Activated T-cell treated with anti-CD3 and anti-CD28 coated beads for 4 hours (primary cell): Measurements from ENCODE around the gene PRKACA.
A peak's percentile ranks its signal among the peaks of the same experiment; 100 is the strongest.

Experiments
- DNase-seq: peaks from one replicate; pipeline ENCODE4 v3.0.0-alpha.2; 2020

Gene PRKACA

DNA sequence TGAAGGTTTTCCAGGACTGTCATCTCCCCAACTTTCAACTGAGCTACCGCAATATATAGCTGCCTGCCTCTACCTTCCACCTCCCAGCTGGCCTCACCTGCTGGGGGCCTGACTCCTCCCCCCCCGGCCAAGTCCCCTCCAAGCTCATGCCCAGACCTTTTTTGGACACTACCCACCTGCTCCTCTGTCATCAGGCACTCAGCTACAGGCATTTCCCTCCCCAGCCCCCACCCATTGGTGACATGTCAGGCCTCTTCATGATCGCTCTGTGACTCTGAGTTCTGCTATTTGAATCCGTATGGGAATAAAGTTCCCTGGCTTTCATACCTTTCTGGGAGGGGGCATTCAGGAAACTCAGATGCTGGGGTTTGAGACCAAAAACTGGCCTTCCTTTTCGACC is 1.8 kb downstream of the PRKACA start:
- DNase-seq = no peak

DNA sequence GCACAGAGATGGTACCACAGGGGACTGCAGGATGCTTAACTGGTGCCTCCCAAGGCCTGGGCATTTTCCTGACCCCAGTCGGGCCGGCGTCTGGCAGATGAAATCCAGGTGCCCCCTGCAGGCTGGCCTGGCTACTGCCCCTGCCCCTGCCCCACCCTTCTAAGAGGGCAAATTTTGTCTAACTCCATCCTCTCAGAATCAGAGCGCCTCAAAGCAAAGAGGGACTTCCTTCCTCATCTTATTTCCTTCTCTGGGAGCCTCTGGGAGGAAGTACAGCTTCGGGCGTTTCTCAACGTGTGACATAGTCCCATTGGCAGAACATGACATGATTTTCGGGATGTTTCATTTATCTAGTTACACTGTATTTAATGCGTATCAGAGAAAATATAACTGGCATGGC is 2.7 kb downstream of the PRKACA start:
- peak; percentile 39 for DNase-seq

DNA sequence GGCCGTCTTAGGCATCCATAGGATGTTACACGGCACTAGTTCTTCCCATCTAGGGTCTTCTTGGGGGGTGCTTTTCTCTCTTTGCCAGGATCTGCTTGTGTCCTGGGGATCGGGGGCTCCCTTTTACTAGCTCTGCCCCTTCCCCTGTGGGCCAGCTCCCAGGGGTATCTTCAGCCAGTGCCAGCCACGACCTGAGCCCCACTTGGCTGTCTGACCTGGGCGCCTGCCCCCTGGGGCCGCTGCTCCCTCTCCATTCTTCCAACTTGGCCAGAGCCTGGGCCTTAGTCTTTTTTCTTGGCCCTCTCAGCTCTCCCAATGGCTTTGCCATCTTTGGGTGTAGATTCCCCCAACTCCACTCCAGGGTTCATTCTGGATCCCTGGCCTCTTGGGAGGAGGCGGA is 3.1 kb downstream of the PRKACA start:
- DNase-seq = no peak

DNA sequence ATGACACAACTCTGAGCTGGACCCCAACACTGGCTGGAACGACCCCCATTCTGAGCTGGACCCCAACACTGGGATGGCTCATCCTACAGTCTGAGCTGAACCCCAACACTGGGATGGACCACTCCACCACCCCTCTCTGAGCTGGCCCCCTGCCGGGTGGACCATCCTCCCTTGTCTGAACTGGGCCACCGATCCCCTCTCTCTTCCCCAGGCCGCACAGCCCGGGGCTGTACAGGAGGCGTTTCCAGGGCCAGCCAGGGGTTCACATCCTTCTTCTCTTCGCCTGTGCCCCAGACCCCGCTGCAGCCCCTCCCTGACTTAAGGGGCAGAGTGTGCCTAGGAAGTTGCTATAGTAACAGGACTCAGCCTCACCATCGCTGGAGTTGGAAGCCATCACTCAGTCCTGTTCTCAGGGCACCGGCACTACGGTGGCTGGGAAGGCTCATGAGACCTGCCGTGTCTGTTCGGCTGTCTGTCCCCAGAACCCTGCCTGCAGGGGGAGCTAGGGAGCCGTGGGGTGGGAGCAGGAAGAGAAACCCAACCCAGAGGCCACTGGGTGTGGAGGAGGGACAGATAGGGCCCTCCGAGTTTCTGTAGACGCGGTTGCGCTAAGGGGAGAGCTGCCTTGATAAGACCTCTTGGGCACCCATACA is 3.7 kb downstream of the PRKACA start:
- DNase-seq = no peak

DNA sequence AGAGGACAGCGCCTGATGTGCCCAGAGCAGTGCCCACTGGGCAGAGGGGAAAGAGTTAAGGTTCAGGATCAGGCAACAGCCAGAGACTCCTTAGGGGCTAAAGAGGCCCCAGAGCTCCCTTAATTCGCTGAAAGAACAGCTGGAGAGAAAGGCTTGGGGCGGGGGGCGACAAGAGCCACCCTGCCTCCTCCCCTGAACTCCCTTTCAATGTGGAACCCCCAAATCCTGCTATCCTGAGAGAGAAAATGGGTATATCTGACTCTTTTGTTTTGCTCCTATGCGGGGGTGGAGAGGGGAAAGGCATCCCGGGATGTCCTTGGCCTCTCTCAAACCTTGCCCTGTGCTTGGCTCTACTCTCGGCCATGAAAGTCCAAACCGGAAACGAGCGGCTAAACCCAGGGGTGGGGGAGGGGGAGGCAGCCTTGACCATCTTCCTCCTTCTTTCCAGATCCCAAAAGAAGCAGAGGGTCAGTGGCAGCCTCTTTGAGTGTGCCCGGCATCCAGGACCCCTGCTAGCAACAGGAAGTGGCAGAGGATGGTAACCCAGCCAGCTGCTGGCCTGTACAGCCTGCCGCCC is 4.7 kb downstream of the PRKACA start:
- no peak for DNase-seq

DNA sequence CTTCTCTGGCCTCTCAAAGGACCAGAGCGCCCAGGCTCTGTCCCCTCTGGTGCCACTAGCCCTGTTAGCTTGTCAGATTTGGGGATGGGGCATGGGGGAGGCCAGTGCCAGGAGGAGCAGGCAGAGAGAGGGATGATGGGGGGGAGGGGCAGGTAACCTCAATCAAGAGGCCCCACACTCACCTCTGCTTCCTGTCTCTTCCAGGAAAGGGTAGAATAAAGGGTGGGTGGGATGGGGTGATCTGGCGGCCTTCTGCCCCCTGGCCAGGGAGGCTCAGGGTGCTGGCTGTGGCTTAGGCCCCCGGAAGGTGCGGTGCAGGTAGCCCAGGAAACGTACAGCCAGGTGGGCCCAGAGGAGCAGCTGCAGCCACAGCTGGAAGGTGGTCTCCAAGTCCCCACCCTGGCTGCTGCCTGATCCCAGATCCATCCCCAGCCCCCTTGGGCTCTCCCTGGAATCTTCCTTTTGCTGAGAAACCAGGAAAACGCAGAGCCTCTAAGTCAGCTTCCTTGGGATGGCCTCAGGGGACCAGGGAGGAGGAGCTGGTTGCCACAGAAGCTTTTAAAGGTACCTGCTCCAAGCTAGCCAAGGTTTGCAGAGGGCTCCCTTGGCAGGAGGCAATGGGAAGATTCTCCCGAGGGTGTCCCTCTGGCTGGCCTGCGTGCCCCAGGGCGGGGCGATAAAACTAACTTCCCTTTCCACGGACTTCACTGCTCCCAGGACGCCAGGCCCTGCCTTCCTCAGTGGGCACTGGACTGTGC is 5.3 kb downstream of the PRKACA start:
- DNase-seq = no peak

DNA sequence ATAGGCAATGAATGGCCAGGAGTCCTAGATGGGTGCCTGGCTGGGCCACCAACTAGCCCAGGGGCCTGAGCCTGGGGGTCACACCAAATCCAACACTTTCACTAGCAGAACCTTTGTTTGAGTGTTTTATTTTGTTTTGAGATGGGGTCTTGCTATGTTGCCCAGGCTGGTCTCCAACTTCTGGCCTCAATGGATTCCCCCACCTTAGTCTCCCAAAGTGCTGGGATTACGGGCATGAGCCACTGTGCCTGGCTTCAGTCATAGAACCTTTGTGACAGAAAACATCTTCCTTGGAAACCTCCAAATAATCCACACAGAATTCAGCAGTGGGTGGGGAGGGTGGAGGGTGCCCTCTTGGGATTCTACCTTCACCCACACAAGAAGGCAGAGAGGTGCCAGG is 6.1 kb downstream of the PRKACA start:
- no peak for DNase-seq

DNA sequence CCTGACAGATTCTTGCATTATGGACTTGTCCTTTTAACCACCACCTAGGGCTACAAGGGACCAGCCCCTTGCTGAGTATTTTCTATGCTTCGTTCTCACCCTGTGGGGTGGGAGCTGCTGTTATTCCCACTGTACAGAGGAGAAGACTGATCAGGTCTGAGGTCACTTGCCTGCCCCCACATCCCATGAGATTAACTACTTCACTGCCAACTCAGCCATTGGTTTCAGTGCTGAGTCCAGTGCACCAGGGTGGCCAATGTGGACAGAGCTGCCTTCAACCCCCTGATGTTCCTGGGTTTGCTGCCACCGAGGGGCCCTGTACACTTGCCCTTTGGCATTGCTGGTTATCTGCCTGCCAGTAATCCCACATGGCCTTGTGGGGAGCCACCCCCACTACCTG is 6.9 kb downstream of the PRKACA start:
- DNase-seq = no peak

DNA sequence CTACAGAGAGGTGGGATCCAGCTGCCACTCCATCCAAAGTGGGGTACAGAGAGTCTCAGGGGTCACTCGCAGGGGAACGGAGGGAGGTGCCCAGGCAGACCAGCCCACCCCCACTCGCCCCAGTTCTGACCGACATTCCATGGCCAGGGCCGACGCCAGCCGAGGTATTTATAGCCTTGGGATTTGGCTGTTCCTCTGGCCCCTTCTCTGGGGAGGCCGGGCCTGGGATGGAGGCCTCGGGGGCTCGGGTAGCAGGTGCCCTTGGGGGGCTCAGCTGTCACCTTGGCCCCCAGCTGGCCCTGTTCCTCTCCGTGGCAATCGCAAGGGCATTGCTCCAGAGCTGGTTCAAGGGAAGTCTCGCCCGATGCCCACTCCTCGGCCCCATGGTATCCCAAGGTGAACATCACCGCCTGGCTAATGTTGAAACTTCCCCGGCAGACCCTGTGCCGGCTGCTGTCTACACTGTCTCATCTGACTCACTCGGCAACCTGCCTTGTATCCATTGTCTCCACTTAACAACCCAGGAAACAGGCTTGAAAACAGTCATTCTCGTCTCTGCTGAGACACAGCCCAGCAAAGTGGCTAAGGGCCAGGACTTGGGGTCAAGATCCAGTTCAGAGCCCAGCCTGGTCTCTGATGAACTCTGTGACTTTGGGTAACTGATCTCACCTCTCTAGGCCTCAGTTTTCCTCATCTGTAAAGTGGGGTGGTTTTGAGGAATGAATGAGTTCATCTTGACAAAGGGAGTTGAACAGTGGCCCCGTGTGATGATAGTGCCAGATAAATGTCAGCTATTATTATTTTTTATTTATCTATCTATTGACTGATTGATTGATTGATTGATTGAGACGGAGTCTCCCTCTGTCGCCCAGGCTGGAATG is 9.7 kb downstream of the PRKACA start:
- no peak for DNase-seq

DNA sequence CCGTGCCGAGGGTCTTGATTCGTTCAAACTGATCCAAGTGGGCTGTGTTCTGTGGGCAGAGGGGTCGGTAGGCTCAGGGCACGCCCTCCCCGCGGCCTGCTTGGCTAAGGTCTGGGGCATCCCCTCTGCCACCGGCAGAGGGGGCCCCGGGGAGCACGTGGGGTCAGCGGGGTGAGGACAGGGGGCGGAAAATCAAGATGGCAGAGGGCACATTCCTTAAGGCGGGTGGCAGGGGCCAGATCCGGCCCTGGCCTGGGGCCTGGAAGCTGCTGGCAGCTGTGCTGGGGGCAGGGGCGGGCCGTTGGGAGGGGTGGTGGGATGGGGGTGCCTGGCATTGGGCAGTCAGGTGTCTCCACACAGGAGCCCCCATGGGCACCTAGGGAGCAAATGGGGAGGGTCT is 10.7 kb downstream of the PRKACA start:
- DNase-seq = no peak

DNA sequence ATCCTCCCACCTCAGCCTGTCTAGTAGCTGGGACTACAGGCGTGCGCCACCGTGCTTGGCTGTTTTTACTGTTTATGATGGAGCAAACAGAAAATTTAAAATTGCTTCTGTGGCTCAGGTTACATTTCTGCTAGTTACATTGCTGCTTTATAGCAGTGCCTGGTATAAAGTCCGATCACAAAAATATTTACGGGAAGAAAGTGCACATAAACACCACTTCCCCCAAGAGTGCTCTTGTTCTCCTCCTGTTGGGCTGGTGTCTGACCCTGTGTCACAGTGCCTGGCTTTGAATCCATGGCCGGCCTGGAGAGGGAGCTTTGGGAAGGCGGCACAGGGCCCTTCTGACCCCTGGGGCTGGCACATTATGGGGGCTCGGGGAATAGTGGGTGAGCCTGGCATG is 11.9 kb downstream of the PRKACA start:
- no peak for DNase-seq

DNA sequence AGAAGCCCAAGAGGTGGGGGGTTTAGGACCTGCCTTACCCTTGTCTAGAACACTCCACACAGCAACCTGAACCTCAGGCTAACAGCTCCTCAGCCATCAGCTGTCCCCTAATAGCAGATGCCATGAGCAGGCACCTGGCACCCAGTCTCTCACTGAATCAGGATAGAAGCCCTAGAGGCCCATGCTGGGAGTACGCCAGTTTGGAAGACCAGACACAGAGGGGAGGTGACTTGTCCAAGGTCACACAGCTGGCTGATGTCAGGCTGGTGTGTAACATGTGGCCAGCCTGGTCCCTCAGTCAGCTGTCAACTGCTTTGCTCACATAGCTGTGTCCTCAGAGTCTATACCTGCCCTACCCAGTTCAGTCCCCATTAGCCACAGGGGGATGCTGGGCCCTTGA is 14.3 kb downstream of the PRKACA start:
- no peak for DNase-seq

DNA sequence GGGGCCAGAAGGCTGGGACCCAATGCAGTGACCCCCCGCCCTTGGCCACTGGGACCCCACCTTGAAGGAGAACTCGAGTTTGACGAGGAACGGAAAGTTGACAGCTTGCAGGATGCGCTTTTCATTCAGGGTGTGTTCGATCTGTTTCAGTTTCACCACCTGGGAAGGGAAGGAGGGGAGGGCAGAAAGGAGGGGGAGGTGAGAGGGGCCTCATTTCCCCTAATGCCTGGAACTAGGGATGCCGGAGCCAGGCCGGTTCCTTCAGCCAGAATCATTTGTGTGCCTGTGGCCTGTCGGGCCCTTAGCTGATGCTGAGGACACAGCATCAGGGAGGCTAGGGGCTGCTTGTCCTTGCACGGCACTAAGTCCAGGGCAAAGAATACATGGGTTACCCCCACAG is 14.8 kb downstream of the PRKACA start:
- DNase-seq = no peak

DNA sequence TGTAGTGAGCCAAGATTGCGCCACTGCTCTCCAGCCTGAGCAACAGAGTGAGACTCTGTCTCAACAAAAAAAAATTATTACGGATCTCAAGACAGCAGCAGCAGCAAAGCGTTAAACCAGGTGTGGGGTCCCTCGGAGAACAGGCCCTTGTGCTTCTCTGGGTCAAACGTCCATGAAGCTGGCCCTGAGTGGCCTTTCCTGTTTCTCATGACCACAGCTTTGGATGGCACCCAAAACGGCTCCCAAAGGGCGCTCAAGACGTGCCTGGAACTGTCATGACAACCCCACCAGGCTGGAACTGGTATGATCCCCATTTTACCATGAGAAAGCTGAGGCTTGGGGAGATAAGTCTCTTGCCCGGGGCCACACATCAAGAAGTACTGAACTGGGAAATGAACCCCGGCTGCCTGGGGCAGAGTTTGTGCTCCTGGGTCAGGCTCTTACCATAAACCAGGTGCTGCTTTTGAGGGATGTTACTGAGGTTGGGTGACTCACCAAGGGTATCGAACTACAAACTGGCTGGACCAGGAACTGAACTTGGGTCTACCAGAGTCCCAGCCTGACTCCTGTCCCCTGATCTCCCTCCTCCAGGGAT is 15.4 kb downstream of the PRKACA start:
- no peak for DNase-seq

DNA sequence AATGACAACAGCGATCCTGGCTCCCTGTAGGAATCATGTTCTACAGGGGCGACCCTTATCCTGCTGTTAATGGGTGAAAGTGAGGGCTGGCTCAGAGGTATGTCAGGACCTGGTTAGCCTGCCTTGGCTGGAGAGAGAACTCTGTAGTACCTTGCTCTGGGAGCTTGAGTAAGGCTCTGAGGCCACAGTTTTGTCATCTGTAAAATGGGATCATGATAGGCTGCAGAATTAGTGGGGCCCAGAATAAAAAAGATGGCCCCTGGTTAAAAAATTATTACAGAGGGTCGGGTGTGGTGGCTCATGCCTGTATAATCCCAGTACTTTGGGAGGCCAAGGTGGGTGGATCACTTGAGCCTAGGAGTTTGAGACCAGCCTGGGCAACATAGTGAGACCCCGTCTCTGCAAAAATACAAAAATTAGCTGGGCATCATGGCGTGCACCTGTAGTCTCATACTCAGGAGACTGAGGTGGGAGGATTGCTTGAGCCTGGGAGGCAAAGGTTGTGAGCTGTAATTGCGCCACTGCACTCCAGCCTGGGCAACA is 16.5 kb downstream of the PRKACA start:
- no peak for DNase-seq

DNA sequence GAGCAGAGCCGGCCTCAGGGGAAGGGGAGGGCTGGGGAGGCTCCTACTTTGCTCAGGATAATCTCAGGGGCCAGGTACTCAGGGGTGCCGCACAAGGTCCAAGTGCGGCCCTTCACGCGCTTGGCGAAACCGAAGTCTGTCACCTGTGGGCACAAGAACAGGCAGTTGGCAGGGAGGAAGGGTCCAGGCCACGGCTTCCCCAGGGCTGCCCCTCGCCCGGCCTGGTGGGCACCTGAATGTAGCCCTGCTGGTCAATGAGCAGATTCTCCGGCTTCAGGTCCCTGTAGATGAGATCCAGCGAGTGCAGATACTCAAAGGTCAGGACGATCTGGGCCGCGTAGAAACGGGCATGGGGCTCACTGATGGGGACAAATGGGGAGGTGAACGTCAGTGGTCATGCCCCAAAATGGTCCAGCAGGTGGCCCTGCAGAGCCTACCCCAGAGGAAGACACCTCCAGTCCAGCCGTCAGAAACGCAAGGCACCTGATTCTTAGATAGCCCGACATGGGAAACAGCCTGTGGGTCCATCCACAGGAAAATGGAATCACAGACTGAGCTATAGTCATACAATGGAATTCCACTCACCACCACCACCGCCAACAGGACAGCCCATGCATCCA is 19.9 kb downstream of the PRKACA start:
- no peak for DNase-seq

DNA sequence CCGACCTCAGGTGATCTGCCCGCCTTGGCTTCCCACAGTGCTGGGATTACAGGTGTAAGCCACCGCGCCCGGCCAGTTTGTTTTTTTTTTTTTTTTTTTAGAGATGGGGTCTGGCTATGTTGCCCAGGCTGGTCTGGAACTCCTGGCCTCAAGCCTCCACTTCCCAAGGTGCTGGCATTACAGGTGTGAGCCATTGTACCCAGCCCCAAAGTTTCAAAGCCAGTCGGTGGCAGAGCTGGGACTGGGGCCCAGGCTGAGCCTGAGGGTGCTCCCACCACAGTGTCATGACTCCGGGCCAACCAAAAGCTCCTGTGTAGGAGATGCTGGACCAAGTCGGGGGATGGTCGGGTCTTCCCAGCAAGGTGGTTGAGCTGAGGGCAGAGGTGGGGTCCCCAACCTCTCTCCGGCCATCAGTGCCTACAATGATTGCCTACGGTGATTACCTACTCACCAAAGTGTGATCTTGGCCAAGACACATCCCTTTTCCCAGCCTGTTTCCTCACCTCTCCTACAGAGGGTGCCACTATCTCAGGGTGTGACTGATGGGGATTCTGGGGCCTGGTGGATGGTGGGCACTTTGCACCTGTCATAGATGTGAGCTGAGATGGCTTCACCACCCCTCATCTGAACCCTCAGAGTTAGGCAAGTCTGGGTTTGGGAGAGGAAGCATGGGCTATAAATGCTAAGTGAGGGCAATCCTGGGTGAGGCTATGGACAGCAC is 21.1 kb downstream of the PRKACA start:
- no peak for DNase-seq

DNA sequence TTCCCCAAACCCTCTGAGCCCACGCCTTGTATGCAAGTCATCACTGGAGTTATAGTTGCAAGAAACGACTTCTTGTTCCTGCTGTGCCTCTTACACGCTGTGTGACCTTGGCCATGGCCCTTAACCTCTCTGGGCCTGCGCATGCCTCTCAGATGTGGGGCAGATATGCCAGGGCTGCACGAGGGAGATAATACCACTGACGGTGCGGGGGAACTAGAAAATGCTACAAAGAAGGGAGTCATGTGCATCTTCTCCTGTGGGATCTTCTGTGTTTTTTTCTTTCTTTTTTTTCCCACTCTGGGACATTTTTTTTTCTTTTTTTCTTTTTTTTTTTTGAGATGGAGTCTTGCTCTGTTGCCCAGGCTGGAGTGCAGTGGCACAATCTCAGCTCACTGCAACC is 22.7 kb downstream of the PRKACA start:
- DNase-seq = no peak

DNA sequence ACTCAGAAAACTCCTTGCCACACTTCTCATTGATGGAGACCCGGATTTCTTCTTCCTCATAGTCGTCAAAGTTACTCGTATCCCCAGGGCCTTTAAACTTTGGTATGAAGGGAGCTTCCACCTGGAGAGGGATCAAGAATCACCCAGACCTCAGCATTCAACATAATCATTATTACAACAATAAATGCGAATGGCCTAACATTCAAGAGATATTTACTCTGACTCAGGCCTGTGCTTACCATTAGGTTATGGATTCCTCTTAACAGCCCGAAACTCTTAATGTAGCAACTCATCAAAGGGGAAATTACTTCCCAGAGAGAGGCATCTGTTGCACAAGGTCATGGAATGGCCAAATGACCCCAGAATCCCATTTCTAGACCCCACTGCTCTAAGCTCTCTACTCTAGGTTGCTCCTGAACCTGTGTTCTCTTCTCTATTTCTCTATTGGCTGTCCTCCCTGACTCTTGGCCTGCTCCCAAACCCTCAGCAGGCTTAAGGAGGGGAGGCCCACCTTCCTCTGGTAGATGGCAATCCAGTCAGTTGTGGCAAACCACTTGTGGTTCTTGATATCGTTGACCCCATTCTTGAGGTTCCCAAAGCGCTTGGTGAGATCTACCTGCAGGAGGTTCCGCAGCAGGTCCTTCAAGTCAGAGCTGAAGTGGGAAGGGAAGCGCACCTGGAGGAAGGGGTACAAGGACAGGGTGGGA is 24.3 kb downstream of the PRKACA start:
- DNase-seq = no peak

DNA sequence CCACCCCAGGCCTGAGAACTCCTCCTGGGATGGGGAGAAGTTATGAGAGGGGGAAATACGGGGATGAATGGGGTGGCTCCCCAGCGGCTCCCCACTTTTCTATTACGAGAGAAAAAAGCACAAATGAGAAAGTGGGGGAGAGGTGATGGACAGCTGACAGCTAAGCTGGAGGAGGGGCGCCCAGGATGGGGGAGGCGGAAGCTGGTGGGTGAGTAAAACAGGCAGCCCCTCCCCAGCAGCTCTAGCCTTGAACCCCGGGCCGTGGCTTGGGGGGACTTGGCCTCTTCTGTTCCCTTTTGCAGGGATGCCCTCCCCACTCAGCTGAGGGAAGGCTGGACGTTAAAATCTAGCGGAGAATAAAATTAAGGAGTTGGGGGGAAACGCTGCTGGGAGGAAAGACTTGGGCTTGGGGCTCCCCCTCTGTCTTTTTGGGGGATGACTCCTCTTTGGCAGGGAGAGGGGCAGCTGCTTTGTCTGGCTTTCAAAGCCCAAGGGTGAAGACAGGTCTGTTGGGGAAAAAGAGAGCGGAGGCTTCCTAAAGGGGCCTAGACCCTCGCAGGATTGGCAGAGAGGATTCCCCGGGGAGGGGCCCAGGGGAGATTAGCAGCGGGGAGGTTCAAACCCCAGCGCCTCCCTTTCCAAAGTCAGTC is 25.6 kb downstream of the PRKACA start:
- DNase-seq = no peak
